Gastrocnemius medialis (tissue), 4 donors: ENCODE data around the gene FNDC8. TPM values are rescaled to one million over a fixed set of nuclear protein-coding genes. Genes with fewer than 3 reads are reported as not detected.
A peak's percentile ranks its signal among the peaks of the same experiment; 100 is the strongest.

Experiments
- ATAC-seq, 2 donors: fragments of 150-250 bp; one replicate each; pipeline ENCODE4 v1.9.1; 2016
- DNase-seq, 2 donors: peaks; one replicate each; pipeline ENCODE4 v3.0.0-alpha.2; 2019
- H3K27ac ChIP-seq, 4 donors: fragments of 200-600 bp; sonication (generic); 1 replicate in 1 of 4; 2 replicates in 3 of 4; pipeline ENCODE4 v1.5.1; 2016 to 2018; ENCODE audit warnings: mild to moderate bottlenecking in 2 of 4, moderate library complexity in 1 of 4
- H3K27me3 ChIP-seq, 3 donors: fragments of 200-600 bp; sonication (generic) in 2 of 3; 1 replicate in 1 of 3; 2 replicates in 2 of 3; pipeline versions ENCODE4 v1.5.1 to v1.6.0; 2016 to 2019; ENCODE audit warnings: mild to moderate bottlenecking in 1 of 3, moderate library complexity in 1 of 3
- H3K36me3 ChIP-seq, 2 donors: fragments of 200-600 bp; sonication (generic) in 1 of 2; one replicate each; pipeline ENCODE4 v1.5.1; 2017 to 2018
- H3K4me1 ChIP-seq, 2 donors: fragments of 200-600 bp; sonication (generic) in 1 of 2; one replicate each; pipeline ENCODE4 v1.5.1; 2016 to 2017; ENCODE audit warnings: mild to moderate bottlenecking in 2 of 2
- H3K4me3 ChIP-seq, 4 donors: fragments of 200-600 bp; sonication (generic) in 3 of 4; 1 replicate in 1 of 4; 2 replicates in 3 of 4; pipeline ENCODE4 v1.5.1; 2016 to 2019; ENCODE audit warnings: mild to moderate bottlenecking in 2 of 4
- H3K9me3 ChIP-seq, 3 donors: fragments of 200-600 bp; sonication (generic) in 2 of 3; 1 replicate in 1 of 3; 2 replicates in 2 of 3; pipeline ENCODE4 v1.5.1; 2016 to 2019
- POLR2A ChIP-seq, 2 donors: fragments of 450-650 bp; IDR thresholded peaks; one replicate each; pipeline ENCODE4 v1.6.1; 2017; ENCODE audit warnings: antibody characterized with exemption in 2 of 2, mild to moderate bottlenecking in 2 of 2, moderate library complexity in 2 of 2
- in situ Hi-C, 4 donors: fragments of 200-750 bp; cut with MboI; loops; one replicate each; pipeline versions ENCODE4 v1.15.0 to v1.8.0; 2017; ENCODE audit warnings: low sequenced_read_pairs in 4 of 4
- intact Hi-C: fragments of 100-400 bp; cut with DNase I; formaldehyde crosslinking; loops from one replicate; pipeline ENCODE4 v1.15.1; 2023; ENCODE audit warnings: low total_unique reads
- total RNA-seq, 4 donors: library from RNA; depleted of rRNA; stranded (reverse); fragments of >200 nt; gene quantifications; one replicate each; pipeline versions ENCODE4 v1.1.0 to v1.2.3, GENCODE V29; 2016
- TF ChIP-seq, protein P1 (sequence below), 5 experiments: fragments of 450-650 bp in 3 of 5; fragments of 200-600 bp in 2 of 5; sonication (generic) in 2 of 5; IDR thresholded peaks in 4 of 5; conservative IDR thresholded peaks in 1 of 5; 1 replicate in 4 of 5; 2 replicates in 1 of 5; pipeline ENCODE4 v1.5.1; 2016 to 2019; ENCODE audit warnings: antibody characterized with exemption in 5 of 5, mild to moderate bottlenecking in 3 of 5, moderate library complexity in 3 of 5

FNDC8 gene
- total RNA-seq, 4 donors from 2014 or later, result not detected

DNA sequence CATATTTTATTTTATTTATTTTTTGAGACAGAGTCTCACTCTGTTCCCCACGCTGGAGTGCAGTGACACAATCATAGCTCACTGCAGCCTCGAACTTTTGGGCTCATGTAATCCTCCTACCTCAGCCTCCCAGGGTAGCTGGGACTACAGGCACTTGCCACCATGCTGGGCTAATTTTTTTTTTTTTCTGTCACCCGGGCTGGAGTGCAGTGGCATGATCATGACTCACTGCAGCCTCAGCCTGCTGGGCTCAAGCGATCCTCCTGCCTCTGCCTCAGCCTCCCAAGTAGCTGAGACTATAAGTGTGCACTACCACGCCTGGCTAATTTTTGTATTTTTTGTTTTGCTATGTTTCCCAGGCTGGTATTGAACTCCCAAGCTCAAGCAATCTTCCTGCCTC, 43.3 kb downstream of the FNDC8 start:
- peaks cover 0 to 76% of the 10 kb centered on the region in 2 donors for H3K36me3 ChIP-seq
- H3K4me1 ChIP-seq, result no peaks in the 10 kb centered on the region
- H3K27me3 ChIP-seq, result no peaks in the 10 kb centered on the region
- H3K27ac ChIP-seq, result no peak overlapping the region
- H3K9me3 ChIP-seq, result no peaks in the 10 kb centered on the region
- no peak for DNase-seq
- H3K4me3 ChIP-seq, result no peak overlapping the region
- TF ChIP-seq, protein P1, sequence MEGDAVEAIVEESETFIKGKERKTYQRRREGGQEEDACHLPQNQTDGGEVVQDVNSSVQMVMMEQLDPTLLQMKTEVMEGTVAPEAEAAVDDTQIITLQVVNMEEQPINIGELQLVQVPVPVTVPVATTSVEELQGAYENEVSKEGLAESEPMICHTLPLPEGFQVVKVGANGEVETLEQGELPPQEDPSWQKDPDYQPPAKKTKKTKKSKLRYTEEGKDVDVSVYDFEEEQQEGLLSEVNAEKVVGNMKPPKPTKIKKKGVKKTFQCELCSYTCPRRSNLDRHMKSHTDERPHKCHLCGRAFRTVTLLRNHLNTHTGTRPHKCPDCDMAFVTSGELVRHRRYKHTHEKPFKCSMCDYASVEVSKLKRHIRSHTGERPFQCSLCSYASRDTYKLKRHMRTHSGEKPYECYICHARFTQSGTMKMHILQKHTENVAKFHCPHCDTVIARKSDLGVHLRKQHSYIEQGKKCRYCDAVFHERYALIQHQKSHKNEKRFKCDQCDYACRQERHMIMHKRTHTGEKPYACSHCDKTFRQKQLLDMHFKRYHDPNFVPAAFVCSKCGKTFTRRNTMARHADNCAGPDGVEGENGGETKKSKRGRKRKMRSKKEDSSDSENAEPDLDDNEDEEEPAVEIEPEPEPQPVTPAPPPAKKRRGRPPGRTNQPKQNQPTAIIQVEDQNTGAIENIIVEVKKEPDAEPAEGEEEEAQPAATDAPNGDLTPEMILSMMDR (IDR thresholded peaks at IDR 0.05 in 4 of 5, conservative IDR thresholded peaks at IDR 0.05 in 1 of 5), result no peak
- no peak for TF ChIP-seq POLR2A (IDR thresholded peaks at IDR 0.05)
- ATAC-seq, result no peak
- intact Hi-C loops, result no loop called here
- in situ Hi-C loops, result loop anchor here in 2 of 4 donors (5.0 to 25.0 kb wide), 2 partner anchors 373 to 573 kb away; partner anchors contain the start of genes RASL10B (in 1 of the 2) and SLFN12L (in 1 of the 2)

DNA sequence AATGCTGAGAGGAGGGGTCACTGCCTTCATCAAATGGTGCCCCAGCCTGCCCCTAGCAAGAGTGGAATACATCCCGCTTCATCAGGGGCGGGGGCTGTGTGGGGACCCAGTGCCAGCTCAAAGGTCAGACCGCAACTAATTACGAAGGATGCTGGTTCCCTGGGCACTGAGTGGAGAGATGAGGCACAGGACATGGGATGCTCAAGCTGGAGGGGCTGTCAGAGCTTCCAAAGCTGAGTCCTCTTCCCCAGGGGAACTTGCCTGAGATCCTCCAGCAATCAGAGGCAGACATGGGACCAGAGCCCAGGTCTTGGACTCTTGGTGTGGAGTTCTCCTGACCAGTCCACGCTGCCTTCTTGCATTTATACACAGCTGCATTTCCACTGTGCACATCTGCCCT, 45.1 kb downstream of the FNDC8 start:
- intact Hi-C loops, result no loop called here
- in situ Hi-C loops, result loop anchor here in 2 of 4 donors (5.0 to 25.0 kb wide), 2 partner anchors 371 to 571 kb away; partner anchors contain the start of genes RASL10B (in 1 of the 2) and SLFN12L (in 1 of the 2)
- Histone ChIP-seq H3K4me1 (no peaks in the 10 kb centered on the region), H3K9me3 (no peaks in the 10 kb centered on the region), H3K27ac (no peak overlapping the region), H3K27me3 (no peaks in the 10 kb centered on the region), H3K36me3 (peaks cover 0 to 74% of the 10 kb centered on the region in 2 donors), H3K4me3 (no peak overlapping the region)
- TF ChIP-seq POLR2A (IDR thresholded peaks at IDR 0.05), result no peak
- TF ChIP-seq, protein P1 (IDR thresholded peaks at IDR 0.05 in 4 of 5, conservative IDR thresholded peaks at IDR 0.05 in 1 of 5), result no peak
- DNase-seq (no peak), ATAC-seq (no peak)

DNA sequence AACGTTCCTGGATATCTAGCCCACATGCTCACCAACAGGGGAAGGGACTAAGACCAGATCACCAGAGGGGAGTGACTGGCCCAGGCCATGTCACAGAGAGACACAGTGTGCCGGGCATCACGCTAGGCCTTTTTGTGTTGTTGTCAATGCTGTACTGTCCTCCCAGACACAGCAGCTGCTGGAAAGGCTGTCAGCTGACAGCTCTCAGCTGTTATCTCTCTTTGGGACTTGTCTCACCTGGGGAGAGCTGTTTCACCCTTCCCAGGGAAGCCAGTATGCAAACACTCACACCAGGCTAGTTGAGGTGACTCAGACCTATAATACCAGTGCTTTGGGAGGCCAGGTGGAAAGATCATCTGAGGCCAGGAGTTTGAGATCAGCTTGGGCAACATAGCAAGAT, 45.6 kb downstream of the FNDC8 start:
- no peaks in the 10 kb centered on the region for H3K27me3 ChIP-seq
- H3K9me3 ChIP-seq, result no peaks in the 10 kb centered on the region
- no peak for DNase-seq
- ATAC-seq, result no peak
- no peak overlapping the region for H3K27ac ChIP-seq
- peaks cover 0 to 71% of the 10 kb centered on the region in 2 donors for H3K36me3 ChIP-seq
- intact Hi-C loops, result no loop called here
- no peak overlapping the region for H3K4me3 ChIP-seq
- no peaks in the 10 kb centered on the region for H3K4me1 ChIP-seq
- in situ Hi-C loops, result loop anchor here in 2 of 4 donors (5.0 to 25.0 kb wide), 2 partner anchors 370 to 570 kb away; partner anchors contain the start of genes RASL10B (in 1 of the 2) and SLFN12L (in 1 of the 2)
- no peak for TF ChIP-seq POLR2A (IDR thresholded peaks at IDR 0.05)
- TF ChIP-seq, protein P1 (IDR thresholded peaks at IDR 0.05 in 4 of 5, conservative IDR thresholded peaks at IDR 0.05 in 1 of 5), result no peak

DNA sequence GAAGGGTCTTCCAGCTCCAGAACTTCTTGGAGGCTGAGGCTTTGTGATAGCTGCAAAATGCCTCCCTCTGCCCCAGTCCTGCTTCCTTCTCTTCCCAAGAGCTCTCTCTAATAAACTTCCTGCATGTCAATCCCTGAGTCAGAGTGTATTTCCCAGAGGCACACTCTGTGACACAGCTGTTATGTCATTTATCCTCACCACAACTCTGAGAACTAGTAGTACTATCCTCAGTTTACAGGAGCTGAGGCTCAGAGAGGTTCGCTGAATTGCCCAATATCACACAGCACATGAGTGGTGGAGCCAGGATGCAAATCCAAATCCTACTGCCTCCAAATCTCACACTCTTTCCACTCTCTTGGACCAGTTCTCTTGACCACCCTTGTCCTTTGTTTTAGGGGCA, 46.3 kb downstream of the FNDC8 start:
- peaks cover 0 to 72% of the 10 kb centered on the region in 2 donors for H3K36me3 ChIP-seq
- no peaks in the 10 kb centered on the region for H3K9me3 ChIP-seq
- DNase-seq, result no peak
- no peak overlapping the region for H3K4me3 ChIP-seq
- no peaks in the 10 kb centered on the region for H3K4me1 ChIP-seq
- intact Hi-C loops, result no loop called here
- ATAC-seq, result peak in 1 of 2 donors; percentile 44
- TF ChIP-seq POLR2A (IDR thresholded peaks at IDR 0.05), result no peak
- TF ChIP-seq, protein P1 (IDR thresholded peaks at IDR 0.05 in 4 of 5, conservative IDR thresholded peaks at IDR 0.05 in 1 of 5), result no peak
- no peaks in the 10 kb centered on the region for H3K27me3 ChIP-seq
- in situ Hi-C loops, result loop anchor here in 2 of 4 donors (5.0 to 25.0 kb wide), 2 partner anchors 370 to 570 kb away; partner anchors contain the start of genes RASL10B (in 1 of the 2) and SLFN12L (in 1 of the 2)
- no peak overlapping the region for H3K27ac ChIP-seq
